CD14-positive monocyte (primary cell): ENCODE results near the gene MYOM1. TPM values are rescaled to one million over a fixed set of nuclear protein-coding genes. Genes with fewer than 3 reads are reported as not detected.

ENCODE experiments used
- DNase-seq, 3 donors: peaks; one replicate each; pipeline ENCODE4 v3.0.0-alpha.2; 2011 to 2022
- H2AFZ ChIP-seq: 2 replicates; pipeline ENCODE4 v1.6.0; 2012; ENCODE audit warnings: mild to moderate bottlenecking, low read depth, low read length, inconsistent platforms; ENCODE audit not compliant: insufficient read depth, poor library complexity, severe bottlenecking
- H3K27ac ChIP-seq, 2 donors: 1 replicate in 1 of 2; 2 replicates in 1 of 2; pipeline ENCODE4 v1.5.1; 2012 to 2013; ENCODE audit warnings: low read length in 2 of 2, control low read depth in 1 of 2, inconsistent platforms in 1 of 2, low read depth in 1 of 2, mild to moderate bottlenecking in 1 of 2
- H3K27me3 ChIP-seq, 2 donors: one replicate each; pipeline versions ENCODE4 v1.6.0 to v1.6.1; 2011 to 2013; ENCODE audit warnings: low read length in 2 of 2; ENCODE audit not compliant: control insufficient read depth in 2 of 2, insufficient read depth in 2 of 2
- H3K36me3 ChIP-seq, 2 donors: replicated peaks in 1 of 2; 1 replicate in 1 of 2; 2 replicates in 1 of 2; pipeline versions ENCODE4 v1.5.1 to v1.6.1; 2012 to 2013; ENCODE audit warnings: low read length in 2 of 2, control low read depth in 1 of 2, inconsistent platforms in 1 of 2, mild to moderate bottlenecking in 1 of 2; ENCODE audit not compliant: insufficient read depth in 2 of 2, control insufficient read depth in 1 of 2
- H3K4me1 ChIP-seq, 2 donors: 1 replicate in 1 of 2; 2 replicates in 1 of 2; pipeline versions ENCODE4 v1.5.1 to v1.6.1; 2012 to 2013; ENCODE audit warnings: low read length in 2 of 2, control low read depth in 1 of 2, inconsistent platforms in 1 of 2, mild to moderate bottlenecking in 1 of 2, moderate library complexity in 1 of 2; ENCODE audit not compliant: insufficient read depth in 2 of 2, control insufficient read depth in 1 of 2
- H3K4me2 ChIP-seq: replicated peaks from 2 replicates; pipeline ENCODE3; 2012; ENCODE audit warnings: low read length, moderate library complexity, mild to moderate bottlenecking; ENCODE audit not compliant: poor library complexity, severe bottlenecking; ENCODE audit errors: extremely low read depth
- H3K4me3 ChIP-seq, 3 experiments: fragments of 200-600 bp in 1 of 3; sonication (generic) in 1 of 3; replicated peaks in 1 of 3; 1 replicate in 2 of 3; 2 replicates in 1 of 3; pipeline ENCODE4 v1.5.1; 2011 to 2013; ENCODE audit warnings: low read length in 3 of 3, mild to moderate bottlenecking in 3 of 3, control low read depth in 2 of 3, low read depth in 2 of 3, inconsistent platforms in 1 of 3, moderate library complexity in 1 of 3
- H3K79me2 ChIP-seq: 2 replicates; pipeline ENCODE4 v1.6.0; 2012; ENCODE audit warnings: mild to moderate bottlenecking, control low read depth, inconsistent platforms, low read length, moderate library complexity; ENCODE audit not compliant: insufficient read depth
- H3K9ac ChIP-seq: 2 replicates; pipeline ENCODE4 v1.6.0; 2017; ENCODE audit warnings: low read length, mild to moderate bottlenecking; ENCODE audit not compliant: insufficient read depth, poor library complexity, severe bottlenecking
- H3K9me3 ChIP-seq, 2 donors: replicated peaks in 1 of 2; 1 replicate in 1 of 2; 2 replicates in 1 of 2; pipeline versions ENCODE4 v1.5.1 to v1.6.1; 2012 to 2013; ENCODE audit warnings: low read length in 2 of 2, control low read depth in 1 of 2; ENCODE audit not compliant: control insufficient read depth in 1 of 2, insufficient read depth in 1 of 2
- H4K20me1 ChIP-seq: 2 replicates; pipeline ENCODE4 v1.6.0; 2012; ENCODE audit warnings: mild to moderate bottlenecking, low read length, control low read depth, moderate library complexity; ENCODE audit not compliant: insufficient read depth
- H3K27ac Mint-ChIP-seq, 7 donors: one replicate each; pipeline ENCODE4 v1.8.0; 2020; ENCODE audit warnings: mild to moderate bottlenecking in 7 of 7, mixed read lengths in 7 of 7, moderate library complexity in 6 of 7, inconsistent platforms in 2 of 7
- H3K27me3 Mint-ChIP-seq, 3 donors: one replicate each; pipeline ENCODE4 v1.8.0; 2021 to 2022; ENCODE audit warnings: low read depth in 3 of 3, mild to moderate bottlenecking in 3 of 3, mixed read lengths in 3 of 3, moderate library complexity in 3 of 3, inconsistent platforms in 1 of 3
- H3K36me3 Mint-ChIP-seq, 2 donors: one replicate each; pipeline ENCODE4 v1.8.0; 2020; ENCODE audit warnings: mixed read lengths in 2 of 2, inconsistent platforms in 1 of 2, mild to moderate bottlenecking in 1 of 2
- H3K4me1 Mint-ChIP-seq: one replicate; pipeline ENCODE4 v1.8.0; 2020; ENCODE audit warnings: mild to moderate bottlenecking, mixed read lengths
- H3K4me3 Mint-ChIP-seq, 2 donors: one replicate each; pipeline ENCODE4 v1.8.0; 2020; ENCODE audit warnings: mild to moderate bottlenecking in 2 of 2, mixed read lengths in 2 of 2, moderate library complexity in 1 of 2
- H3K9me3 Mint-ChIP-seq, 7 donors: one replicate each; pipeline ENCODE4 v1.8.0; 2020 to 2022; ENCODE audit warnings: mixed read lengths in 7 of 7, mild to moderate bottlenecking in 6 of 7, moderate library complexity in 6 of 7, inconsistent platforms in 2 of 7
- CTCF ChIP-seq: fragments of 200-600 bp; IDR thresholded peaks from one replicate; pipeline ENCODE4 v1.8.0; 2022; ENCODE audit warnings: antibody characterized with exemption, mild to moderate bottlenecking
- WGBS: methylation state at CpG from one replicate; pipeline ENCODE4 v1.1.5; 2013; ENCODE audit warnings: missing lambda C conversion rate; ENCODE audit not compliant: insufficient coverage; 5-methylcytosine and 5-hydroxymethylcytosine counted together
- intact Hi-C, 2 donors: fragments of 100-400 bp; cut with micrococcal nuclease; formaldehyde crosslinking; loops; one replicate each; pipeline versions ENCODE4 v1.15.0 to v1.15.1; 2023
- polyA plus RNA-seq, 3 donors: library from polyadenylated mRNA; depleted of rRNA in 1 of 3; unstranded in 2 of 3; stranded (reverse) in 1 of 3; fragments of 300-500 nt in 2 of 3; fragments of >200 nt in 1 of 3; fragmentation: Illumina TruSeq in 2 of 3; gene quantifications; 1 replicate in 2 of 3; 2 replicates in 1 of 3; pipeline ENCODE4 v1.2.3, GENCODE V29; 2012 to 2021

MYOM1 gene
- polyA plus RNA-seq, 3 donors, result 0.05 to 0.95 (median 0.22) TPM

- no peak overlapping the region for H3K27ac Mint-ChIP-seq
These were observed 170.9 kb downstream of the MYOM1 start for GRCh38 chr18:3048820-3049349.

GRCh38 chr18:3048121-3048520 lies 171.6 kb downstream of the MYOM1 start:
- Histone ChIP-seq H4K20me1 (no peaks in the 10 kb centered on the region), H3K4me2 (no peak overlapping the region), H2AFZ (no peak overlapping the region), H3K4me3 (no peak overlapping the region), H3K79me2 (no peaks in the 10 kb centered on the region), H3K9me3 (no peaks in the 10 kb centered on the region), H3K36me3 (no peaks in the 10 kb centered on the region), H3K4me1 (peaks cover 32% of the 10 kb centered on the region in 2 donors), H3K27ac (no peak overlapping the region), H3K9ac (no peak overlapping the region), H3K27me3 (no peaks in the 10 kb centered on the region)
- 0% methylated on average over 1 of the region's 6 CpGs for WGBS
- H3K9me3 Mint-ChIP-seq, result peaks cover 0 to 2% (median 0%) of the 10 kb centered on the region in 7 donors
- no peak overlapping the region for H3K4me3 Mint-ChIP-seq
- no peak overlapping the region for H3K27ac Mint-ChIP-seq
- no peaks in the 10 kb centered on the region for H3K36me3 Mint-ChIP-seq
- peaks cover 37% of the 10 kb centered on the region for H3K4me1 Mint-ChIP-seq
- no peak for DNase-seq
- H3K27me3 Mint-ChIP-seq, result peaks cover 0 to 4% (median 2%) of the 10 kb centered on the region in 3 donors
- TF ChIP-seq CTCF, result no peak
- intact Hi-C loops, result no loop called here

More at GRCh38 chr18:3048820-3049349, 170.9 kb downstream of the MYOM1 start:
- no peak for TF ChIP-seq CTCF
- Histone ChIP-seq H4K20me1 (no peaks in the 10 kb centered on the region), H3K79me2 (no peaks in the 10 kb centered on the region), H3K4me2 (no peak overlapping the region), H3K9me3 (no peaks in the 10 kb centered on the region), H2AFZ (no peak overlapping the region), H3K27me3 (no peaks in the 10 kb centered on the region), H3K4me1 (peaks cover 32% of the 10 kb centered on the region in 2 donors), H3K27ac (no peak overlapping the region), H3K36me3 (no peaks in the 10 kb centered on the region), H3K9ac (no peak overlapping the region), H3K4me3 (no peak overlapping the region)
- Mint-ChIP-seq H3K27me3 (peaks cover 0 to 4% (median 2%) of the 10 kb centered on the region in 3 donors), H3K4me3 (no peak overlapping the region), H3K4me1 (peaks cover 37% of the 10 kb centered on the region), H3K9me3 (peaks cover 0 to 2% (median 2%) of the 10 kb centered on the region in 7 donors), H3K36me3 (no peaks in the 10 kb centered on the region)
- no CpG with 5 or more reads among the region's 3 CpGs for WGBS
- DNase-seq, result no peak
- intact Hi-C loops, result no loop called here
